LNCaP clone FGC (cell line): ENCODE results near the gene BTBD9.

ENCODE experiments used
- DNase-seq: peaks from one replicate; pipeline ENCODE4 v3.0.0-alpha.2; 2011; ENCODE audit warnings: low read depth
- H3K4me3 ChIP-seq: 2 replicates; pipeline ENCODE4 v1.5.1; 2011; ENCODE audit warnings: mild to moderate bottlenecking, low read depth, low read length, control low read depth
- CTCF ChIP-seq: IDR thresholded peaks from 2 replicates; pipeline ENCODE4 v1.5.1; 2012; ENCODE audit warnings: mild to moderate bottlenecking; ENCODE audit not compliant: control insufficient read depth, insufficient read depth; ENCODE audit errors: extremely low read depth

BTBD9 gene

GRCh38 chr6:38337819-38338465, 301.8 kb downstream of the BTBD9 start:
- no peak overlapping the region for H3K4me3 ChIP-seq
- no peak for DNase-seq
- TF ChIP-seq CTCF, result no peak

DNA sequence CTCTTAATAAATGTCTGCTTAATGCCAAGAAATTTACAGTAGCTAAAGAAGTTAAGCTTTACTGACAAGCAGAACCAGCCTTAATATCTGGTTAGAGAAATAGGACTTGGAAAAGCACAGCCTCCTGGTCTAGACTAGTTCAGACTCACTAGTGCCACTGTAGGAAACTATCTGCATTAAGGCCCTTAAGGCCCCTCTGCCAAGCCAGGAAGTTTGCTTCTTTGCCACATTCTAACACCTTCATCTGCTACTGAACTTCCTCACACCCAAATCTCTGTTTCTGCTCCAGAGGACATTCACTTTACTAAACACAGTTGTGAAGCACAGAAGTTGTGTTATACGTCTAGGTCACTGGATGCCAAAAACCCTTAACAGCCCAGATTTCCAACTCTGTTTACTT, 302.8 kb downstream of the BTBD9 start:
- no peak for DNase-seq
- H3K4me3 ChIP-seq, result no peak overlapping the region
- no peak for TF ChIP-seq CTCF

- no peak overlapping the region for H3K4me3 ChIP-seq
- no peak for DNase-seq
- no peak for TF ChIP-seq CTCF
These were observed 312.9 kb downstream of the BTBD9 start for GRCh38 chr6:38326837-38327236.

DNA sequence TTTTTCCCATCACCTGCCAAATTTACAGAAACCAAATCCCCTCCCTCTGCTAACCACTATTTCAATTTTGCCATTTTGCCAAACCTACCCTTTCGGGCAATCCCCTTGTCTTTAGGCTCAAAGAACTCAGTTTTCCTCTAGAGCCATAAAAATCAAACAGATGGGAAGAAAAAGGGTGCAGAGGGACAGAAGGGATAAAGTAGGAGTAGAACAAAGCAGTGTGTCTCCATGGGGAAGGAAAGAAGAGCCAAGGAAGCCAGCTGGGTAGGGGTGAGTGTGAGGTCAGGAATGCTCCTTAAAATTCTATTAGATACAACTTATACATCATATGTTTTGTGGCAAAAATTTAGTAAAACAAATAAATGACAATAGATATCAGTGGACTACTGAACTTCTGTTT, 316.5 kb downstream of the BTBD9 start:
- no peak overlapping the region for H3K4me3 ChIP-seq
- no peak for DNase-seq
- TF ChIP-seq CTCF, result no peak

DNA sequence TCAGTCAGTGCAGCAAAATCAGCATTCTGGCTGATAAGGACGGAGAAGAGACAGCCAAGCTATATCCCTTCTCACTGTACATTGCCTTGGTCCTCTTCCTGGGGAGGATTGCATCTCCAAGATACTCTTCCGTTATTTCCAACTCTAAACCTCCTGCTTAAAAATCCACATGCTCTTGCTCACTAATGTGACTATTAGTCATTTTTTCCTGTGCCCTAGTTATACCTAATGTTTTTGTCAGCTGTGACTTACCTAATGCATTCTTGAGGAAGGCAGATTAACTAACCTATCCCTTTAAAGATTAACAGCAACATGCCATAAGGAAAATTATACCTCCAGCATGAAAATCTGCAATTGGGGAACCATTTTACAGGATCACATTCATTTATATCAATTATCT, 317.6 kb downstream of the BTBD9 start:
- TF ChIP-seq CTCF, result no peak
- no peak overlapping the region for H3K4me3 ChIP-seq
- DNase-seq, result no peak

GRCh38 chr6:38320843-38321242, 318.9 kb downstream of the BTBD9 start:
- TF ChIP-seq CTCF, result no peak
- no peak for DNase-seq

GRCh38 chr6:38320358-38320757, 319.4 kb downstream of the BTBD9 start:
- no peak for TF ChIP-seq CTCF
- H3K4me3 ChIP-seq, result no peak overlapping the region
- DNase-seq, result no peak

More at GRCh38 chr6:38320843-38321242, 318.9 kb downstream of the BTBD9 start:
- no peak overlapping the region for H3K4me3 ChIP-seq
